K562 (cell line): ENCODE results near the gene DOK4. TPM values are rescaled to one million over a fixed set of nuclear protein-coding genes. Genes with fewer than 3 reads are reported as not detected.

Source experiments
- C11orf30 ChIP-seq: fragments of 450-650 bp; IDR thresholded peaks from 2 replicates; pipeline ENCODE4 v1.6.1; 2016; ENCODE audit warnings: low read depth, mild to moderate bottlenecking
- CEBPZ ChIP-seq: fragments of 150-350 bp; IDR thresholded peaks from 2 replicates; pipeline ENCODE4 v1.6.1; 2014; ENCODE audit warnings: low read depth, mild to moderate bottlenecking, low read length, borderline replicate concordance
- CLOCK ChIP-seq: fragments of 250-450 bp; sonication (Bioruptor Pico); IDR thresholded peaks from 2 replicates; pipeline ENCODE4 v1.4.0; 2020; ENCODE audit warnings: mild to moderate bottlenecking, moderate library complexity, borderline replicate concordance
- DPF2 ChIP-seq: fragments of 450-650 bp; IDR thresholded peaks from 2 replicates; pipeline ENCODE4 v1.6.1; 2016
- GATAD2A ChIP-seq: fragments of 450-650 bp; IDR thresholded peaks from 2 replicates; pipeline ENCODE4 v1.6.1; 2017
- OTX1 ChIP-seq: fragments of 450-650 bp; formaldehyde crosslinking; IDR thresholded peaks from 2 replicates; pipeline ENCODE4 v1.4.0; 2022; ENCODE audit warnings: mild to moderate bottlenecking
- POU5F1 ChIP-seq: fragments of 150-350 bp; IDR thresholded peaks from 2 replicates; pipeline ENCODE4 v1.6.1; 2014; ENCODE audit warnings: borderline replicate concordance, low read length, low read depth, mild to moderate bottlenecking; ENCODE audit not compliant: partially characterized antibody
- REST ChIP-seq, 2 experiments: fragments of 450-650 bp; formaldehyde crosslinking in 1 of 2; IDR thresholded peaks; 2 replicates each; pipeline versions ENCODE4 v1.4.0 to v1.6.1; 2014 to 2020; ENCODE audit warnings: mild to moderate bottlenecking in 2 of 2, borderline replicate concordance in 1 of 2, low read depth in 1 of 2
- SMARCB1 ChIP-seq: IDR thresholded peaks from 2 replicates; pipeline ENCODE4 v1.6.1; 2011; ENCODE audit warnings: improper control_type of control experiment, low read depth; ENCODE audit not compliant: insufficient read length
- WHSC1 ChIP-seq: IDR thresholded peaks from one replicate; pipeline ENCODE4 v1.6.1; 2012; ENCODE audit warnings: low read length, control low read depth, inconsistent platforms
- ZFPM2 ChIP-seq: fragments of 250-450 bp; sonication (Bioruptor Pico); IDR thresholded peaks from 2 replicates; pipeline ENCODE4 v1.5.1; 2022; ENCODE audit warnings: mild to moderate bottlenecking
- ZNF354B ChIP-seq: fragments of 250-450 bp; sonication (Bioruptor Pico); IDR thresholded peaks from 2 replicates; pipeline ENCODE4 v1.4.0; 2020
- polyA plus RNA-seq, 8 experiments: library from polyadenylated mRNA; depleted of rRNA in 4 of 8; stranded (reverse) in 5 of 8; unstranded in 3 of 8; fragments of >200 nt; fragmentation: Nextera tagmentation in 2 of 8; fragmentation: Illumina TruSeq in 1 of 8; extraction: Ambion mirVana in 2 of 8; extraction: Trizol in 1 of 8; gene quantifications; 2 replicates each; pipeline versions ENCODE4 v1.2.1 to v1.2.3, GENCODE V29; 2011 to 2014; ENCODE audit warnings: inconsistent platforms in 1 of 8, missing spikeins in 1 of 8
- total RNA-seq, 7 experiments: library from RNA; depleted of rRNA in 6 of 7; stranded (reverse); fragments of >200 nt in 6 of 7; fragmentation: Illumina TruSeq in 2 of 7; extraction: Trizol in 2 of 7; gene quantifications; 2 replicates each; pipeline versions ENCODE4 v1.2.1 to v1.2.3, GENCODE V29; 2011 to 2021; ENCODE audit warnings: low replicate concordance in 1 of 7

The DOK4 gene
- total and polyA plus RNA-seq, 9 of the 15 experiments (the other 6 are each of a cell fraction or from before 2014, with no cell fraction given) = 0.10 to 14.4 (median 8.3) TPM

DNA sequence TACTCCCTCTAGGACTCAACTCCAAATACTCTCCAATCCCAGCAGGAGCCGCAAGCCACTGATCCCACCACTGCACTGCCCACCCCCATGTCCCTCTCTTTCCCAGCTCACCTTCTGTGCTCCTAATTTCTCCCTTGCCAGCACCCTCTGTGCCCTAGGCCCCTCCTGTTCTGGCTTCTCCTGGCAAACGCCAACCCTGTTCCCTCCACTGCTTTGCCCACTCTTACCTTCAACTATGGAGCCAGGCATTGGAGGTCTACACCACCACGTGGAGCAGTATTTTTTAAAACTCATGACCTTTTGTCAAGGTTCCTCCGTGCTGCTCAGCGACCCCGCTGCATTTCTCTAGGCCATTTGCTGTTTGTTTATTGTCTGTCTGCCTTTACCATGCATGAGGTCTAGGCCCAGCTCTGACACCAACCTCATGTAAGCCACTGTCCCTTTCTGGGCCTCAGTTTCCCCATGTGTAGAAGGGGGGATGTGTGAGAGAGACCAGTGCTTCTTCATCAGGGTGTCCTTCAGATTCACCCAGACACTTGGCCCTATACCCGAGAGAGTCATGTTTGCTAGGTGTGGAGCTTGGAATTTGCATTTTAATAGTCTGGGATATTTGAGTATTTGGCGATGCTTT is 45.5 kb upstream of the DOK4 start (continued):
- TF ChIP-seq REST (IDR thresholded peaks at IDR 0.05; ENCODE audit: borderline replicate concordance) (no peak), REST (CRISPR knock-in tag; IDR thresholded peaks at IDR 0.05; ENCODE audit: low read depth) (no peak), ZNF354B (CRISPR knock-in tag) (no peak), CLOCK (CRISPR knock-in tag) (no peak), POU5F1 (no peak), SMARCB1 (no peak), ZFPM2 (CRISPR knock-in tag) (no peak), WHSC1 (no peak), GATAD2A (no peak), CEBPZ (no peak), OTX1 (no peak), DPF2 (no peak), C11orf30 (no peak)
